ENCODE results near the gene CRB3. TPM values are rescaled to one million over a fixed set of nuclear protein-coding genes. Genes with fewer than 3 reads are reported as not detected.

Gene CRB3
- total and polyA plus RNA-seq, 2 of the 13 experiments (the other 11 are each of a cell fraction or from before 2014, with no cell fraction given): 10.6 to 25.6 TPM

GRCh38 chr19:6509118-6509971, 45.3 kb downstream of the CRB3 start (continued):
- TF ChIP-seq ZNF609 (CRISPR knock-in tag; IDR thresholded peaks at IDR 0.05; ENCODE audit: borderline replicate concordance) (peak; percentile 25; the same call in 1 of the 2 replicates), MIER3 (CRISPR knock-in tag; IDR thresholded peaks at IDR 0.05; ENCODE audit: borderline replicate concordance) (0 out of 2 replicates have a peak, but pooled peaks have one; percentile 30), DPF2 (CRISPR knock-in tag; IDR thresholded peaks at IDR 0.05; ENCODE audit: borderline replicate concordance, low read depth) (0 out of 2 replicates have a peak, but pooled peaks have one; percentile 55), ZNF772 (CRISPR knock-in tag; IDR thresholded peaks at IDR 0.05) (peak; percentile 59; the same call in 1 of the 2 replicates), SMAD1 (CRISPR knock-in tag; IDR thresholded peaks at IDR 0.05; ENCODE audit: borderline replicate concordance, low read depth) (no peak), ZBTB33 (CRISPR knock-in tag; IDR thresholded peaks at IDR 0.05) (peak; percentile 29; the same call in 1 of the 2 replicates), NR2F2 (IDR thresholded peaks at IDR 0.05; ENCODE audit: borderline replicate concordance, low read depth) (peak; percentile 23; the same call in 1 of the 2 replicates), ZFP36L1 (CRISPR knock-in tag; IDR thresholded peaks at IDR 0.05) (no peak), KDM2A (CRISPR knock-in tag; IDR thresholded peaks at IDR 0.05; ENCODE audit: borderline replicate concordance, low read depth) (0 out of 2 replicates have a peak, but pooled peaks have one; percentile 38), ZNF678 (CRISPR knock-in tag; IDR thresholded peaks at IDR 0.05) (no peak), TGIF2 (CRISPR knock-in tag; IDR thresholded peaks at IDR 0.05) (peak; percentile 79; the same call in 1 of the 2 replicates), ASH2L (IDR thresholded peaks at IDR 0.05; ENCODE audit: insufficient read length, low read depth, low read length) (no peak), CCAR2 (optimal IDR thresholded peaks at IDR 0.05; ENCODE audit: low read depth, low read length) (no peak), MED1 (CRISPR knock-in tag; IDR thresholded peaks at IDR 0.05) (peak; percentile 69), ARID5B (CRISPR knock-in tag; IDR thresholded peaks at IDR 0.05) (peak; percentile 85), RARA (CRISPR knock-in tag; IDR thresholded peaks at IDR 0.05) (peak; percentile 75), SMAD3 (CRISPR knock-in tag; IDR thresholded peaks at IDR 0.05) (peak; percentile 73), HNRNPL (IDR thresholded peaks at IDR 0.05; ENCODE audit: low read depth, low read length) (peak; percentile 87)

Measured in HepG2 (cell line).